HG02981 (cell line): ENCODE measurements around the gene RAPGEFL1.
"Not testable (repeated sequence)": the region's sequence is repeated elsewhere in the genome, so short reads cannot be mapped to it uniquely, and the experiment has no call there.

Source experiments
- ATAC-seq: cut with Tn5 transposase; IDR thresholded peaks from one replicate; pipeline ENCODE4 v1.9.1; 2021; ENCODE audit warnings: mild to moderate bottlenecking, moderate library complexity; ENCODE audit not compliant: unreplicated experiment

RAPGEFL1 gene

DNA sequence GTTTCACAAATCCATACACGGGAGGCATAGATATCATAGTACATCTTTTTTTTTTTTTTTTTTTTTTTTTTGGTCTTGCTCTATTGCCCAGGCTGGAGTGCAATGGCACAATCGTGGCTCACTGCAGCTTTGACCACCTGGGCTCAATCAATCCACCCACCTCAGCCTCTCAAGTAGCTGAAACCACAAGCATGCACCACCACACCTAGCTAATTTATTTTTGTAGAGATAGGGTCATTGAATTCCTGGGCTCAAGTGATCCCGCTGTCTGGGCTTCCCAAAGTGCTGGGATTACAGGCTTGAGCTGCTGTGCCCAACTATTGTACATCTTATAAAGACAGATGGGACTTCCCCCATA, 3.5 kb upstream of the RAPGEFL1 start:
- ATAC-seq = no peak

- ATAC-seq = no peak
These were observed 2.8 kb upstream of the RAPGEFL1 start for GRCh38 chr17:40174514-40174913.

- ATAC-seq = no peak
These were observed 1.1 kb upstream of the RAPGEFL1 start for GRCh38 chr17:40175928-40176753.

- ATAC-seq = no peak
These were observed 538 bp upstream of the RAPGEFL1 start for GRCh38 chr17:40176754-40177110.

DNA sequence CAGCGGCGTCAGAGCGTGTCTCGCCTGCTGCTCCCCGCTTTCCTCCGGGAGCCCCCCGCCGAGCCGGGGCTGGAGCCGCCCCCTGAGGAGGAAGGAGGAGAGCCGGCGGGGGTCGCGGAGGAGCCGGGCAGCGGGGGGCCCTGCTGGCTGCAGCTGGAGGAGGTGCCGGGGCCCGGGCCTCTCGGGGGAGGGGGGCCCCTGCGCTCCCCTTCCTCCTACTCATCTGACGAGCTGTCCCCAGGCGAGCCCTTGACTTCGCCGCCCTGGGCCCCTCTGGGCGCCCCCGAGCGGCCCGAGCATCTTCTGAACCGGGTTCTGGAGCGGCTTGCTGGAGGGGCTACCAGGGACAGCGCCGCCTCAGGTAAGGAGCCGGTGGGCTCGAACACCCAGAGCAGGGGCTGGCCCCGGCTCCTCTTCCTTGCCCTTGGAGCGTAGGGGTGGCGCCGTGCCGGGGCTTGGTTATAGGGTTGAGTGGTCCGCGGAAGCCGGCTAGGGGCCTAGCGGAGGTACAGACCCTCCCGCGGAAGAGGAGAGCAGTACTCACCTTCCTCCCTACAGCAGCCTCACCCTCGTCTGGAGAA, 841 bp downstream of the RAPGEFL1 start:
- no peak for ATAC-seq

GRCh38 chr17:40178660-40179059, 1.4 kb downstream of the RAPGEFL1 start:
- ATAC-seq = no peak

- ATAC-seq = no peak
These were observed 2.8 kb downstream of the RAPGEFL1 start for GRCh38 chr17:40179923-40180659.

DNA sequence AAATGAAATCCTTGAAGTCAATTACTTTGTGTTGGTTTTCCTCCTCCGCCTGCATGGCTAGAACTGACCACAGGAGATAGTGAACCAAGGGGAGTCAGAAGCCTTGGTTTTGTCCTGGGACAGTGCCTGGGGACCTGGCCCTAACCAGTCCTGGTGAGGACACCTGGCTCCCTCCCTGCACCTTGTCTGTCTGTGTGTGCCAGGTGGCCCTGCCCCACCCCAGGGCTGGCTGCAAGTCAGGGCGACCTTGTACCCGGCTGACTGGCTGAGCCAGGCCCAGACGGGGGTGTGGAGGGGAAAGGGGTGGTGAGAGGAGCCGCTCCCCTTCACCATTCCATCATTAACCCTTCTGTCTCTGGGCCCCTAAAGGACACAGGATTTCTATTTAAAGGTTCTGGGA, 3.4 kb downstream of the RAPGEFL1 start:
- ATAC-seq = no peak

DNA sequence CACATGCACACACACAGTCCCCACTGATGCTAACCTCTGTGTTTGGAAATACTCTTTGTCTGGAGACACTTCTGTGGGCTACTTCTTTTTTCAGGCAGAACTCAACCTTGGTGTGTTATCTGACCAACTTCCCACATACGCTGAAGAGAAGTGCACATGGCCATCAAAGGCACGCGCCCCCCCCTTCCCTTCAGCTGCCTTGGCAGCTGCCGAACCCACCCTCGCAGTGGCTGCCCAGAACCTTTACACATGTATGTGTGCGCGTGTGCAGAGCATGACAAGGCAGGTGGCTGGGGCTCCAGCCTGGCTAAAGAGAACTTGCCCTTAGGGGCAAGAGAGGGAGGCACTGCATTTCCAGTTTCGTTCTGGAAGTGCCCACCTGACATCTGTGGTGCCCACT, 3.9 kb downstream of the RAPGEFL1 start:
- ATAC-seq = no peak

GRCh38 chr17:40182606-40183005, 5.3 kb downstream of the RAPGEFL1 start:
- ATAC-seq = no peak

DNA sequence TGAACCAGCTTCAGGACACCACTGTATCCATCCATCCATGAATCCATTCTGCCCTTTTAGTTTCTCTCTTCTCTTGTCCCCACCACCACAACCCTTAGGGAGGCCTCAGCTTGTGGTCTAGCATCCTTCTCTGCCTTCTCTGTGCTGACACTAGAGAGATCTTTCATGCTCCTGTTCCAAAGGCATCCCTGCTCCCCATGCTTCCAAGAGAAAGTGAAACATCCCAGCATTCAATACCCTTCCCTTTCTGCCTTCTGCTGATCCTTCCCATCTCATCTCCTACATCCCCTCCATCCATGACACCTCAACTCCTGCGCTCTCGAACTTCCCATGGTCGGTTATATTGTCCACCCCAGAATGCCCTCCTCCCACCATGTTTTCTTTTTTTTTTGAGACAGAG, 10.0 kb downstream of the RAPGEFL1 start:
- no peak for ATAC-seq

DNA sequence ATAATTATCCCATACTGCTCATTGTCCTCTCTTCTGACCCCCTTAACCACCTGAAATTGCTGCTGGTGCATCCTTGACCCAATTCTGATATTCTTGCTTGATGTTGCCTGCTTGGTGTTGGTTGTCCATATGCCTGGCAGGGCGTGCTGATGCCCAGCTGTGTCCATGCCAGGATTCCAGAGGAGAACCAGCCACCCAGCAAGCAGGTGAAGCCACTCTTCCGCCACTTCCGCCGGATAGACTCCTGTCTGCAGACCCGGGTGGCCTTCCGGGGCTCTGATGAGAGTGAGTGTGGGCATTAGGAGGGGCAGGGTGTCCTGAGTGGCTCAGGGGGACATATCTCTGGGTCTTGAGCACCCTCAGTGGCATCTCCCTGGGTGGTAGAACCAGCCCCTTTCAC, 11.4 kb downstream of the RAPGEFL1 start:
- ATAC-seq = no peak

DNA sequence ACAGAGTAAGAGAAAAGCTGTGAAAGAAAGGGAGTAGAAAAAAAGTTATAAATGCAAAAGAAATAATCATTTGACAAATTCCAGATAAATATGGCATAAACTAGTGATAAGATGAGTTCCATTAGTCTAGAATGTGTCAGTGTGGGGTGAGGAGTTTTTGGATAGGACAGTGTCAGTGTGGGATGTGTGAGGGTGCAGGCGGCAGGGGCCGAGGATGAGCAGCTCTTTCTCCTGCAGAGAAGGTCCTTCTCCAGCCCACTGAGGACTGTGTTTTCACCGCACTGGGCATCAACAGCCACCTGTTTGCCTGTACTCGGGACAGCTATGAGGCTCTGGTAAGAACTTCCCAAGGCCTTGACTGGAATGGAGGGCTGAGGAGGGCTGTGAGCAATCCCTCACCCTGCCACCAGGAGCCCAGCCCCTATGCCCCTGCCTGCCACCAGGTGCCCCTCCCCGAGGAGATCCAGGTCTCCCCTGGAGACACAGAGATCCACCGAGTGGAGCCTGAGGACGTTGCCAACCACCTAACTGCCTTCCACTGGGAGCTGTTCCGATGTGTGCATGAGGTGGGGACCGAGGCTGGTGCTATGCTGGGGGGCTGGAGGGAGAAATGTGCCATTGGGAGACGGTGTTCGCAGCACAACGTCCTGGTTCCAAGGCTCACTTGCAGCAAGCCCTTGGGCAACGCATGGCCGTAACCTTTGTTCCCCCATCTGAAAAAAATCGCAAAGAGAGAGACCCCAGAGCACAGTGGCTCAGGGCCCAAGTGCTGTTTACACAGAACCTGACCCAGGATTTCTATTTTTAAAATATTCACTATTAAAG, 13.1 kb downstream of the RAPGEFL1 start:
- ATAC-seq = no peak

- ATAC-seq = peak; percentile 76
These were observed 14.3 kb downstream of the RAPGEFL1 start for GRCh38 chr17:40191237-40192208.

DNA sequence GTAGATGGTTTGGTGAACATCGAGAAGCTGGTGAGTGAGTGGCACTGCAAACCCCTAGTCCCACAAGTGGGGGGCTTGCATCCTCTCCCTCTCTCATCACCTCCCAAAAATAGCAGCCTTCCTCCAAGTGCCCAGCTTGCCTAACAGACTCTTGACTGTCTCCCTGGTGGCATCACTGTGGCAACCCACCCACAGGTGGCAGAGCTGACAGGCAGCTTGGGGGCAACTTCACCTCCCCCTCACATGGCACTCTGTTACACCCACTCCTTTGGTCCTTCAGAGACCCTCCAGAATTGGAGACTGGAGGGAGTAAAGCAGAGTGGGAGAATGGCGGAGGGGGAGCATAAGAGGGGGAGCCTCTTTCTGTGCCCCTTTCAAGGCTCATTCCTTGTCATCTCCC, 15.7 kb downstream of the RAPGEFL1 start:
- no peak for ATAC-seq

- ATAC-seq = no peak
These were observed 17.6 kb downstream of the RAPGEFL1 start for GRCh38 chr17:40194821-40195220.

DNA sequence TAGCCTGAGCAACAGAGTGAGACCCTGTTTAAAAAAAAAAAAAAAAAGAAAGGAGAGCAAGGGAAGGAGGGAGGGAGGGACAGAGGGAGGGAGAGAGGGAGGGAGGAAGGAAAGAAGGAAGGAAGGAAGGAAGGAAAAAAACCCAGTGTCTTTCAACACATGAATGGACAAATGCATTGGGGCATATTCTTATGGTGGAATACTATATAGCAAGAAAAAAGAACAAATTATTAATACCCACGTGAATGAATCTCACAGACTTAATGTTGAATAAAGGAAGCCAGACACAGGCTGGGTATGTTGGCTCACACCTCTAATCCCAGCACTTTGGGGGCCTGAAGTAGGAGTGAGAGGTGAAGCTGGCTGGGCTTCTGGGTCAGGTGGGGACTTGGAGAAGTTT, 20.3 kb downstream of the RAPGEFL1 start:
- ATAC-seq = no peak

GRCh38 chr17:40197965-40198456, 20.7 kb downstream of the RAPGEFL1 start:
- ATAC-seq = not testable (repeated sequence)

GRCh38 chr17:40198576-40198975, 21.3 kb downstream of the RAPGEFL1 start:
- no peak for ATAC-seq

- ATAC-seq = no peak
These were observed 25.9 kb downstream of the RAPGEFL1 start for GRCh38 chr17:40203131-40203530.
